Sigmoid colon (tissue), 4 donors: ENCODE results near the gene SRCIN1.

Experiments used
- POLR2A ChIP-seq, 2 donors: fragments of 450-650 bp; IDR thresholded peaks; one replicate each; pipeline ENCODE4 v1.6.1; 2016; ENCODE audit warnings: antibody characterized with exemption in 2 of 2, mild to moderate bottlenecking in 2 of 2, moderate library complexity in 2 of 2
- POLR2AphosphoS5 ChIP-seq, 4 donors: sonication (generic); formaldehyde crosslinking; IDR thresholded peaks; one replicate each; pipeline ENCODE4 v1.6.1; 2017; ENCODE audit warnings: antibody characterized with exemption in 4 of 4
- TF ChIP-seq, protein P1 (sequence below), 4 experiments: fragments of 450-650 bp in 3 of 4; fragments of 200-600 bp in 1 of 4; IDR thresholded peaks; one replicate each; pipeline ENCODE4 v1.5.1; 2016 to 2019; ENCODE audit warnings: antibody characterized with exemption in 4 of 4, mild to moderate bottlenecking in 3 of 4, moderate library complexity in 2 of 4

DNA sequence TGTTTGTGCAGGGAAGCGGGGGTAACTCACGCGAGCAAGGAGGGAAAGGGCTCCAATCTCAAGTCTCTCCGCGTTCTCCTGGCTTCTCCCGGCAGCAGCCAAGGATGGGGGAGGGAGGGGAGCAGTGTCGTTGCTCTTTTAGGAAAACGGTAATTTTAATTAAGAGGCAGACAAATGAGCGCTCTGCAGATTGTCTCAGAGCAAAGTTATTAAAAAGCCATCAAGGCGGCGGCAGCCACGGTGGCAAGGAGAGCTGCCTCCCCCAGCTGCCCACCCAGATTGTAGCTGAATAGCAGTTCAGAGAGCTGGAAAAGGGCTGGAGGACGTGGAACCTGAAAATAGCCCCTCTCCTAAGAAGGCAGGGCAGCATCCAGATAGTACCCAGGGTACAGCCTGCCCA, 11.6 kb downstream of the SRCIN1 start:
- TF ChIP-seq, protein P1, sequence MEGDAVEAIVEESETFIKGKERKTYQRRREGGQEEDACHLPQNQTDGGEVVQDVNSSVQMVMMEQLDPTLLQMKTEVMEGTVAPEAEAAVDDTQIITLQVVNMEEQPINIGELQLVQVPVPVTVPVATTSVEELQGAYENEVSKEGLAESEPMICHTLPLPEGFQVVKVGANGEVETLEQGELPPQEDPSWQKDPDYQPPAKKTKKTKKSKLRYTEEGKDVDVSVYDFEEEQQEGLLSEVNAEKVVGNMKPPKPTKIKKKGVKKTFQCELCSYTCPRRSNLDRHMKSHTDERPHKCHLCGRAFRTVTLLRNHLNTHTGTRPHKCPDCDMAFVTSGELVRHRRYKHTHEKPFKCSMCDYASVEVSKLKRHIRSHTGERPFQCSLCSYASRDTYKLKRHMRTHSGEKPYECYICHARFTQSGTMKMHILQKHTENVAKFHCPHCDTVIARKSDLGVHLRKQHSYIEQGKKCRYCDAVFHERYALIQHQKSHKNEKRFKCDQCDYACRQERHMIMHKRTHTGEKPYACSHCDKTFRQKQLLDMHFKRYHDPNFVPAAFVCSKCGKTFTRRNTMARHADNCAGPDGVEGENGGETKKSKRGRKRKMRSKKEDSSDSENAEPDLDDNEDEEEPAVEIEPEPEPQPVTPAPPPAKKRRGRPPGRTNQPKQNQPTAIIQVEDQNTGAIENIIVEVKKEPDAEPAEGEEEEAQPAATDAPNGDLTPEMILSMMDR (IDR thresholded peaks at IDR 0.05), result no peak
- TF ChIP-seq POLR2A (IDR thresholded peaks at IDR 0.05), result no peak
- TF ChIP-seq POLR2AphosphoS5 (IDR thresholded peaks at IDR 0.05), result no peak
